Erythroblast (primary cell): ENCODE results near the gene MED13L.

ENCODE experiments used
- DNase-seq, 2 experiments: peaks; one replicate each; lab custom pipeline; 2025; lab: John Stamatoyannopoulos, UW
- GATA1 ChIP-seq: IDR thresholded peaks from 2 replicates; pipeline ENCODE4 v1.6.1; 2011; ENCODE audit warnings: low read depth, mild to moderate bottlenecking, control low read depth, low read length, moderate library complexity
- POLR2A ChIP-seq: IDR thresholded peaks from 2 replicates; pipeline ENCODE4 v1.6.1; 2011; ENCODE audit warnings: mild to moderate bottlenecking, low read length

Gene MED13L

DNA sequence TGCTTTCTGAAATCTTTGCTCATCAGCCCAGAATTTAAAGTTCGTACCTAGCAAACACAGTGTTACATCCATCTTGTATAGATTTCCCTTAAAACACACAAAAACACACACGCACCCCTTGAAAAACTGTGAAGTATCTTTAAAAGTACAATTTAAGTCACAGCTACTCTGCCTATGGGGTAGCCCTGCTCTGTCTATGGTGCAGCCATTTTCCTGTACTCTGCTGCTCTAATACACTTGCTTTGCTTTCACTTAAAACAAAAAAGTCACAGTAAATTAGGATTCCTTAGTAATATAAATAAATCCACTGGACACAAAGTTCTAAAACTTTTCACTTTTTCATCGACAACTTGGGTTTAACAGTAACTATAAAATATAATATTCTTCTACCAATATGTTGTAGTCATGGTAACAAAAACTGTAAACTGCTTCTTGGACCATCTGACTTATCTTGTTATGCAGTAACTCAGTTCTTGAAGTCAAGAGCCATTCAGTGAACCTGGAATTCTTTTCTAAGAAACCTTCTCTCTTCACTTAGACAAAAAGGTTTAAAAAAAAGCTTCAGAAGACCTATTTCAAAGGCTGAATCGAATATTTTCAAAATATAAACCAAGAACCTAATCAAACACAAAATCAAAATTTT is 63.5 kb downstream of the MED13L start:
- DNase-seq = peak; percentile 17 to 21
- TF ChIP-seq GATA1 (no peak), POLR2A (no peak)

DNA sequence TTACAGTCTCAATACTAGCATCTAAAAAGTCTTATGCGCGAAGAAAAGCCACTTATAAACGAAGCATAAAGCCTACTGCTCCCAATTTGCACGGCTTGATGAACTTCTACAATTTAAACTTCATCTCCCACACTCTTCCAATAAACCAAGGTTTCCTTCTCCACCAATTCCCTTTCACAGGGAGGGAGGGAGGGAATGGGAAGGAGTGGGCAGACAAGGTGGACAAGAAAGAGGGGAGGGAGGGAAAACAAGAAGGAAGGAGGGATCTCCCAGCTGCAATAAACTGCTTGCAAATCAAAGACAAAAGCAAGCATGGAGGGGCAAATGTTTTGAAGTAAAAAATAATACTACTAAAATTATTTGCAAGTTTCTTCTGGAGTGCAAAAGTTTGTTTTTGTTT is 64.5 kb downstream of the MED13L start:
- TF ChIP-seq POLR2A (no peak), GATA1 (no peak)
- DNase-seq = no peak

DNA sequence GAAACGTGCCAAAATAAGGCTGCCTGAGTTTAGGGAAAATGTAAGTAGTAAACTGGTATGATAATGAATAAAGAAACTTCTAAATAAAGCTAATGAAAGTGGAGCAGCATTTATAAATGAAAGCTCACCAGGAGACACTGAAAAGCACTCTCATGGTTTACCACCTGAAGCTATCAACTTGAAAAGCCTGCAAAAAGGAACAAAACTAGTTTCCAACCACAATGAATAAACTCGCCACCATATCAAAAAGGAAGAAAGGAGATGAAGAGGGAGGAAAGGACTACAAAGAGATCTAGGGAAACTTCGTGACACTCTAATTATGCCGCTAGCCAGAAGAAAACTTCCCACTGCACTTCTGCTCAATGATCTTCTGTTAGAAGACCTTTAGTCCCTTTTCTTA is 66.7 kb downstream of the MED13L start:
- TF ChIP-seq POLR2A = no peak
- no peak for TF ChIP-seq GATA1
- no peak for DNase-seq

DNA sequence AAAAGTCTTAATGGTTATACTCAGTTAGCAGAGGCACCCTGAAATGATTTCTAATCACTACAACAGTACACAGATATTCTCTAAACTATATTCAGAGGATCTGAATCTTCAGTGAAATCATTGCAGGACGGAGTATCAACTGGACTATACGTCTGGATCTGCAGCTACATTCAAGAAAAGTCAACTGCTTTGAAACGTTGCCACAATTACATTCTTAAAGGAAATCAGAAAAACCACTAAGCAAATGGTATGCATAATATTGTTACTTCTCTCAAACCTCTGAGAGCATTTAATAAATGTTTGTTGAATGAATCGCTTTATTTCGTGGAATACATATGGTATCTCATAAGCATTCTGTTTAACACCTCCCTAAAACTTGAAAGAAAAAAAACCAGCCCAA is 67.4 kb downstream of the MED13L start:
- no peak for DNase-seq
- TF ChIP-seq POLR2A (no peak), GATA1 (no peak)

DNA sequence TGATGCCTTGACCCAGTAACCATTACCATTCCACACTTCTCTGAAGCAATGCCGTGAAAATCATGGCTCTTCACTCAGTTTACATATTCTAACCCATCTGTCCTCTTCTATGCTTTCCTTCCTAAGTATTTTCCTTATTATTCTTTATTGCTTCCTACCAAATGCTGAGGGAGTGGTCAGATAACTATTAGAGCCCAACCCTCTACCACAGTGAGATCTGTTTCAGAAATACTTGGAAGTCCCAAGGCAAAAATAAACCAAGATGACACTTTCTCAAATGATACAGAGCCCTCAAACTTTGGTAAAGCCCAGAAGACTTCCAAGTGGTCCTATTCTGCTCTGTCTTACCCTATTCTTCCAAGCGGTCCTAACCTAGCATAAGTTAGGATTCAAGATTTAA is 68.0 kb downstream of the MED13L start:
- no peak for TF ChIP-seq POLR2A
- no peak for TF ChIP-seq GATA1
- DNase-seq = no peak

DNA sequence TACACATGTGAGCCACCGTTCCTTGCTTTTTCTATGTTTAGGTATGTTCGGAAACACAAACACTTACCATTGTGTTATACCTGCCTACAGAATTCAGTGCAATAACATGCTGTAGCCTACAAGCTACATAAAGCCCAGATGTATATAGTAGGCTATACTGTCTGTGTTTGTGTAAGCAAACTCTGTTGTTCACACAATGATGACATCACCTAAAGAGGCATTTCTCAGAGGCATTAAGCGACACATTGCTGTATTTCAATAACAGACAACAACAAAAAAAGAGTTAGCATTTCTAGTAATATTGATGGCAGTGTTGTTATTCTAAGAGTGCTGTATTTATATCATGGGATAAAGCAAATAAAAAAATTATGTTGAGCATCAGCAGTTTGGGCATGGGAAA is 70.2 kb downstream of the MED13L start:
- DNase-seq = no peak
- TF ChIP-seq POLR2A (no peak), GATA1 (no peak)

DNA sequence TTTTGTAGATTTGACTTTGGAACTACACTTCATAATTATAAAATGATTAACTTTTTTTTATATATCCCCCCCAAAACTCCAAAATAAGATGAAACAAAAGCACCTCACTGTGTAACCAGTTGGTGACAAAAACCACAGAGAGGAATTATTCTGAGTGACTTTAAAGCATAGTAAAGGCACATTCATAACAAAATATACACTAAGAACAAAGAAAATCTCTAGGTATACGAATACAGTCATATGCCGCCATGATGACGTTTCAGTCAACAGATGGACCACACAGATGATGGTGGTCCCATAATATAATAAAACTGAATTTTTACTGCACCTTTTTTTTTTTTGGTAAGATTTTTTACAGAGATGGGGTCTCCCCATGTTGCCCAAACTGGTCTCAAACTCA is 70.7 kb downstream of the MED13L start:
- DNase-seq = no peak
- no peak for TF ChIP-seq GATA1
- no peak for TF ChIP-seq POLR2A

DNA sequence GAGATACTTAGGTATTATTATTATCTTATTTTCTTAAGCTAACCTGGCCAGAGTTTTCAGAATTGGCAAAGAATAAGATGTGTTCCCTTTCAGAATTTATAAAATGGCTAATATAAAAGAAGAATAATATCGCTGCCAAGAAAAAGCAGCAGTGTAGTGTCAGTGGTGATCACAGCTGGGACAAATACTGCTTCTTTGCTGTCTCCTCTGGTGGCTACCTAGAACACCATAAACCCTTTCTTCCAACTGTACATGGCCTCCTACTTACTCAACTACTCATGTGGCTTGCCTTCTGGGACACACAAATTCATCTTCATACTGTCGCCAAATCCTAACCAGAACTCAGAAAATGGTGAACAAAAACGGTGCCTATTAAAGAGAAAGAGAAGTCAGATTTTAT is 72.7 kb downstream of the MED13L start:
- TF ChIP-seq GATA1 = no peak
- no peak for TF ChIP-seq POLR2A
- DNase-seq = no peak

DNA sequence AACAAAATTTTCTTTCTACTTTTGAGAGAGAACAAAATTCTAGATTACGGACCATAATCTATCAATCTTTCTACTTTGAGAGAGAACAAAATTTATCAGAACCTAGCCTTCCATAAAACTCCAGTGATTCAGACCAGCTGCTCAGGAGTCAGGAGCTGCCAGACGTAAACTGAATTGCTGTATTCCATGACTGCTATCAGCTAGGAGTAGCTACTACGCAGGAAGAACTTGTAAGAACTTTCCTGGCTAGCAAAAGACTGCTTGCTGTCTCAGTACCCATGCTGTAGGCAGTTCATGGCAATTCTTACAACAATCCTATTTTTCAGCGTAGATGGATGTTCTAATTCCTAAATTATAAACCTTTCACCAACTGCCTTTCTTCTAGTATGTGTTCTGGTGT is 73.3 kb downstream of the MED13L start:
- no peak for TF ChIP-seq GATA1
- no peak for TF ChIP-seq POLR2A
- DNase-seq = no peak

DNA sequence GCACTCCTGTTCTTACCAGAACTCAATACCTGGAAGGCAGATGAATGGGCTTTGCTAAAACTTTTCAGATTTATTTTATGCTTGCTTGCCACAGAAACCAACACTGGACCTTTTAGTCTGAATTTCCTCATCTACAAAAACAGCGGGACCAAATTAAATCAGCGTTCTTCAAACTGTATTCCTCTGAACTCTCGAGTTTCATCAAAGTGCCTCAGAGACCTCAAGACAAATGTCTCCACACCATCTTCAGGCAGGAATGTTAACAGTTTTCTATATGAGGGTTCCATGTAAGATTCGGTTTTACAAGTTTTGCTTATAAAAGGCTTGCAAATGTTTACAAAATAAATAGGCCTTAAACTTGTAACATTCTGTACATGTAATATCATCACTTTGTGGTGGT is 74.6 kb downstream of the MED13L start:
- no peak for DNase-seq
- no peak for TF ChIP-seq POLR2A
- no peak for TF ChIP-seq GATA1

DNA sequence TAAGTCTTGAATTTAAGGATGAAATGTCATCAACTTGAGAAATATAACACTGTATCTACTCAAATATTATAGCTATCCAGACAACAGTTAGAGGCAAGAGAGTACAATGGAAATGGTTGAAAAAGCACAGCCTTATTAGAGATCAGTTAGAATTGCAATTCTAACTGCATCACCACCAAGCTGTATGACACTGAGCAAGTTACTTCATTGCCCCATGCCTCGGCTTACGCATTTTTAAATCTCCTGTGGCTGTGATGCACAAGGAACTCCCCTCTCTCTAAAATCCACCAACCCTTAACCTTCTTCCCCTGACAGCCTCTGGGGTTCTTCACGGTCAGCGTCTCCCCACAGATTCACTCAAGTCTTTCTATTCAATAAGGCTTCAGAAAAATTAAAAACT is 75.1 kb downstream of the MED13L start:
- DNase-seq = no peak
- TF ChIP-seq POLR2A (no peak), GATA1 (no peak)

DNA sequence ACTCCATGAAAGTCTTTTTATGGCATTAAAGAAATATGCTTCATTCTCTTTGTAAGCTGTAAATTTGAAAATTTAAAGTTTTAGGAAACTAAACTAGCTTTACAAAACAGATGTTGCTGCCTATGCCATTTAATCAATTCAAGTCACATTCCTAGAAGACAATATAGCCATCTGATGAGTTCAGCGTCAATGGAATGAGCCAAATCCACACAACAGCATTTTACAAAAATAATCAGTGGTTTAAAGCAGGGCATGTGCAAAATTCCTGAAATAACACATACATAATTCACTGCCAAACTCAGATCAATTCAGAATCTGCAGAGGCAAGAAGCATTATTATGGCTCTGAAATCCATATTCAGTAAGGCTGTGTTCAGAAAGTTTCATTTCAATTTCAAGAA is 75.6 kb downstream of the MED13L start:
- DNase-seq = no peak

DNA sequence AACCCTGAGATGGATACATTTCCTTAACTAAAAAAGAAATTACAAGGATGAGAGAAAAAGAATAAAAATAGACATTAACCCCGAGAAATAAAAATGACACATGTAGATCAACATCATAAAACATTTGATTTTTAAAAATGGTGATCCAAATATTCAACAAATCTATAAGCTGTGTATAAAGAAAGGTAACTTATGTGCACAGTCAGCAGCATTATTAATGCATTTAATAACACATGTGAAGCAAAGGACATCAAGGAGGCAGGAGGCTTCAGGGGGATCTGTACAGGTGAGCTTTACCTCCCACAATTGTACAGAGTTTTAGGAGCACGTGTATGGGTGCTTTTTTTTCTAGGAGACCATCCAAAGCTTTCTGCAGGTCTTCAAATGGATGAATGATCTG is 76.1 kb downstream of the MED13L start:
- DNase-seq = no peak
- TF ChIP-seq POLR2A = no peak
- no peak for TF ChIP-seq GATA1

More for the DNA sequence above, 75.6 kb downstream of the MED13L start:
- TF ChIP-seq GATA1 (no peak), POLR2A (no peak)

DNA sequence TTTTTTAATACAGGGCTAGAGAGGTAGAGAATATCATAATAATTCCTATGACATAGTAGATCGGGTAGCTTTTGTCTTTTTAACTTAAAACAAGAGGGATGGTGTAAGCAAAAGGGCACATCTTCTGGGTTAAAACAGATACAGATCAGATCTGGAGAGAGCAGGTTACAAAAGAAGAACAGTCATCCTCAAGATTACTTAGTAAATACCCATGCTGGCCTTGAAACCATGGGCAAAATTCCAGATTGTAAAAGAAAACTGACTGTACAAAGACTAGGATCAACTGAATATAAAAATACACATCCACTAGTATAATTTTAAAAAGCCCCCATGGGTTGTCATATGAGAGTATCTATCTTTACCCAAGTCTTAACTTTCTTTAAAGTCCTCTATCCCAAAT is 76.7 kb downstream of the MED13L start:
- DNase-seq = peak; percentile 67 to 82
- TF ChIP-seq POLR2A (no peak), GATA1 (no peak)

DNA sequence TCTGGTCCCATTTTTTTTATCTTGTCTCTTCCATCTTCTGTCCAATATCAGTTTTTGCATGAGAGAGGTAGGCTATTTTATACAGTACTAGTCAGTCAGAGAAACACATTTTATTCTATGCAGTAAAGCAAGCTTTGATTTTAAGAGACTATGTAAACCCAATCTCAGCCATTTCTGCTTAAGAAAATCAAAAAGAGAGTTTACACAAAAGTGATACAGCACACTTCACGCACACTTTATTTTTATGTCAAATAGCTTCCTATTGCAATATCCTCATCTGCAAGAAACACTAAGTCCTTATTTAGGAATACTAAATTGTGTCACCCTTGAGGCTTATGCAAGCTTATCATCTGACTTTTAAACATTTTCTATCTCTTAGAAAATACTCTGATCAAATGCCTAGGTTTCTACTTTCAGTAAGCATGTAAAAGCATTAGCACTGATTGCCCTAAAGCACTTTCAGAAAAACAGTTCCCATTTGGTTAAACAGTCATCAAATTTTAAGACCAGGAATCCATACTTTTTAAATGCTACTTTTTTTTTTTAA is 78.3 kb downstream of the MED13L start:
- TF ChIP-seq POLR2A = no peak
- no peak for TF ChIP-seq GATA1
- DNase-seq = no peak
